HG02885 (cell line): Measurements from ENCODE around the gene ZRANB2.
A peak's percentile ranks its signal among the peaks of the same experiment; 100 is the strongest.

Source experiments
- ATAC-seq: cut with Tn5 transposase; IDR thresholded peaks from one replicate; pipeline ENCODE4 v1.9.1; 2021; ENCODE audit warnings: mild to moderate bottlenecking; ENCODE audit not compliant: unreplicated experiment, poor library complexity

The ZRANB2 gene, protein sequence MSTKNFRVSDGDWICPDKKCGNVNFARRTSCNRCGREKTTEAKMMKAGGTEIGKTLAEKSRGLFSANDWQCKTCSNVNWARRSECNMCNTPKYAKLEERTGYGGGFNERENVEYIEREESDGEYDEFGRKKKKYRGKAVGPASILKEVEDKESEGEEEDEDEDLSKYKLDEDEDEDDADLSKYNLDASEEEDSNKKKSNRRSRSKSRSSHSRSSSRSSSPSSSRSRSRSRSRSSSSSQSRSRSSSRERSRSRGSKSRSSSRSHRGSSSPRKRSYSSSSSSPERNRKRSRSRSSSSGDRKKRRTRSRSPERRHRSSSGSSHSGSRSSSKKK

DNA sequence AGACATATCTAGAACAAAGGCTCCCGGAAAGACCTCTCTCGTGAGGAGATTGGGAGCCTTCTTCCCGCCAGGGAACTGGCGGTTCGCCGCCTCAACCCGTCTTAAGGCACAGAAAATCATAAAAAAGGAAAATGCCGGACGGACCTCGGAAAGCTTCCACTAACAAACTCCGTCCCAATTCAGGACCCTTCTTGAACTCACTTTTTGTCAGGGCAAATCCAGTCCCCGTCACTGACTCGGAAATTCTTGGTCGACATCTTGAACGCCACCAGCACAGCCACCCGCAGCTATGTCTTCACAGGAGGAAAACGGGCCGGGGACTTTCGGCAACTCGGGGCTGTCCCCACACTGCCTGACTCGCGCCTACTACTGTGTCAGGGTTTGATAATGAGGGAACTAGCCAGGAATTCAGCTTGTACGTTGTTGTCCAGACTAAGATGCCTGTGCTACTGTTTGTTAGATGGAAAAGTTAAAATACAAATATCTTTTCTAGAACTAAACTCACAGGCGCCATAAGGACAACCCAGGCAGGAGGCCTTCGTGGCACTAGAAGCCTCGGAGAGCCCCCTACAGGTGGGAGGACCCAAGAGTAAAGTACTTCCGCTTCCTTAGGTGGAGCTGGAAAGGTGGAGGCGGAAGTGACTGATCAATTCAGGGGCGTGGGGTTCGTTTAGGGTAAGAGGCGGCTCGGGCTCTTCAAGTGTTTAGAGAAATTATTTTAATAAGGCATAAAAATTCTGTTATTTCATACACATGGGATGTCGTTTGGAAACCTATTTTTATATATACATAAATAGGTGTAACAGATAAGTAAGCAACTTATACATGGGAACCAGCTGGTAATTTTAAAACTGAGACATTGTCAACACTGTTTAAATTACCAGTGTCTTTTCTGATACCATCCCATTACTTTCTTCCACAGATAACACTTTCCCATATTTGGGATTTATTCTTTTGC lies at the start of gene ZRANB2:
ZRANB2 (minus strand) TSS at position 297 of the 958 bp plus-strand sequence; CDS start at position 257, 40 bp downstream.
- peak; percentile 99 for ATAC-seq

DNA sequence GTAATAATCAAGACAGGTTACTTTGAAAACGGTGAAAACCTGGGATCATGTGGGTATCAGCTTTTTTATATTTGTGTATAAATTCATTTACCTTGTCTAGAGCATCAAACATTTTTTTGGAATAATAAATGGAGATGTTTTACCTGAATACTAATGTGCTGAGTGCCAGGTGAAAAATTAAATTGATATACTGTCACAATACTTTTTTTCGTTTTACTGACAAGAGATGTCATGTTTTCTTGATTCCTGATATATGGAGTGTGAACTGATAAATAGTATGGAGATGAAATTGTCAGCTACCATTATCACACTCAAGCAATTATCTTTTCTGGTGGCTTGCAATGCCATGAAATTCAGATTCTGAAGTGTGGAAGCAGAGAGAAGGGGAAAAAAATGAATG lies 47.2 kb upstream of the ZRANB2 start:
- ATAC-seq: no peak

DNA sequence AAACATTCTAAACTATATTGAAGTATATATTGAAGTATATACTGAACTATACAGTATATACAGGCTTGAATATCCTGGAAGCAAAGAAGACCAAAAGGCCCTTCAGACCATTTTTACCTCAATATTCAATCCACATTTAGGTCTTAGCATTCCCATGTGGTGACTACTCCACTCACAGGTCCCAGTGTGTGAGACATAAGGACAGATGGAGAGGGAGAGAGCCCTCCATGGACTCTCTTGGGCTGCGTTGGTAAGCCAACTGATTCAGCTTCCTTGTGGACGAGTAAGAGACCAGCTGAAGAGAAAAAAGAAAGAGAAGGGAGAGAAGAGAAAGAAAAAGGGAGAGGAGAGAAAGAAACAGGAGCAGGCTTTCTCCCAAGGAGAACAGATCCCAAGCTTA lies 37.3 kb upstream of the ZRANB2 start:
- no peak for ATAC-seq

DNA sequence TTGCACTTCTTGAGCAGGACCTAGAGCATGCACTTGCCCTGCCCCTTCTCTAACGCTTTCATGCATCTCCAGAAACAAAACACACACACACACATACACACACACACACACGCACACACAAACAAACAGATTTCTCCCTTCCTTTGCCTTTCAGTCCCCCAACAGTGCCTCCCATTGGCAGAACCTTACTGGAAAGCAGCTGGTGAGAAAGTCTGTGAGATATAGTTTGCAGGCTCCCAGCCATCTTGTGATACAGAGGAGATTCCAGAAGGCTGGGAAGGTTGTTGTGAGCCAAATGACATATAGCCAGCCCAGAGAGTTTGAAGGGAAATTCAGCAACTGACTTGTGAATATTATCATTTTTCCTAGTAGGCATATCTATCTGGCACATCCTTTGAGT lies 35.9 kb upstream of the ZRANB2 start:
- ATAC-seq: no peak

DNA sequence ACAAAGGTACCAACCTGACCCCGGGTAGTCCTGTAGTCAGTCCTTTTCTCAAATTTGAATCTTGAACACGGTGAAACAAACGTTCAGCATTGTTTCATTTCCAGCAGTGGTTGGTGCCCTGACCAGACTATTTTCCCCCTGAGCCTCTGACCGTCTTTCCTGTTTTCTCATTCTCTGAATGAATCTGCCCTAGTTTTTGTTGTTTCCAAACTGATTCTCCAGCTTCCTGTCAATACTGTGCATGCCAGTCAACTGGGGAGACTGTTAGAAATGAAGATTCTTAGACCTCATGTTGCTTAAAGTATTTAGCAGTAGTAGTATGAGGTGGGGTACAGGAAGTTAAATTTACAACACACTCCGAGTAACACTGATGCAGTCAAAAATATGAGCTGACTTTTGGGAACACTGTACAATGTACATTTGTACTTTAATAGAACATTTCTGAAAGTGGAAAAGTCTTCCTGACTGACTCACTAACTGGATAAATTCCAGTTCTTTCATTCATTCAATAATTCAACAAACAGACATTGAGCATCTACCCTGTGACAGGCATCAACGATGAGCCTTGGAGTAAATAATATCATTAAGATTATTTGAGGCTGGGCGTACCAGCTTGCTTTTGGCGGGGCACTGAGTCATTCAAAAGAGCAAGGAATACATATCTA lies 26.0 kb upstream of the ZRANB2 start:
- no peak for ATAC-seq

DNA sequence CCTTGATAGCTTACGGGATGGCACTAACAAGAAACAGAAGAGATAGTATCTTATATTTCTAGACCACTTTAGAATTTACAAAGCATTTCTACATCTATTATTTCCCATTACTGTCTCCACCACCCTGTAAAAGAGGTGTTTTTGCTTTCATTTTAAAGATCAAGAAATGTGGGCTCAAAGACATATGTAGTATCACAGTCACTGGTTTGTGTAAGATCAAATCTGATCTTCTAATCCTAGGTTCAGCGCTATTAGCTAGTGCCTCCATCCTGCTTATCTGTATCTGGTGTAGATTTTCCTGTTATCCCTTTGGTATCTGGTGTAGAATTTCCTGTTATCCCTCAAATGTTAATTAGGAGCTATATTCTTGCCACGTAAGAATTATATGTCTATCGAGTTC lies 23.6 kb upstream of the ZRANB2 start:
- no peak for ATAC-seq

DNA sequence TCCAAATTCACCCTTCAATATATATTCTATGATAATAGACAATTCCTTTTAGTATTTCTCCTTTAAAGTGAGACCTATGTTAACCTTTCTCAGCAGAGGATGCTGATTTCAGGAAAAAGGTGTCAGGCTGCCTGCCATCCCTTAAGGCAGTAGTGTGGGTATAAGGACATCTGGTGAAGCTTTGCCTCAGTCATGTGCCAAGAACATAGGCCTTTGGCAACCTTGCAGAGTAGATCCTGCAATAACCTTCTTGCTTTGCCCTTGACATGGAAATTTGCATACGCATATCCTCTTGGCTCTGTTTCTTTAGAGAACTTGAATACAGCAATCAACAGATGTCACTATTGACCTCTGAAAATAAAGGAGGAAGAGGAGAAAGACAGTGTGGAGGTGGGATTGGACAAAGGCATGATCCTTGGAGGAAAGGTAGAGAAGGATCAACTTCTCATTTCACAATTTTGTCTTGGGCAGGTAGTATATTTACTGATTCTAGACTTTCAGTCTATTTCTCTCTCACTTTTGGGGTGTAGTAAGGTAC lies 21.1 kb upstream of the ZRANB2 start:
- no peak for ATAC-seq

DNA sequence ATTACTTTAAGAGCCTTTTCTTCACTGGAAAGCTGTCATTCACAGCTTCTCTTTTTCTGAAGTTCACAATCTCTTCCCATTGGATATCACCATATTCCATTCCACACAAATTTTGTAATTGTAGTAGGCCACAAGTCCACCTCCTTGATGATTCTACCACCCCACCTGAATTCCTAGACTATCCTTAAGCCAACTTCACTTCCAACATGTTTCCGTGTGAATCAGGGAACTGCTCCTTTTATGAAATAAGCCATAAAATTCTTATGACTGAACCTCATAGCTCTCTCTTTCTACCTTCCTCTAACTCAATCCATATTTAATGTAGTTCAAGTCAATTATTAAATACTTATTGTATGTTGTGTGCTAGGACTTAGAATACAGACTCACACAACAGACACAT lies 16.6 kb upstream of the ZRANB2 start:
- no peak for ATAC-seq

DNA sequence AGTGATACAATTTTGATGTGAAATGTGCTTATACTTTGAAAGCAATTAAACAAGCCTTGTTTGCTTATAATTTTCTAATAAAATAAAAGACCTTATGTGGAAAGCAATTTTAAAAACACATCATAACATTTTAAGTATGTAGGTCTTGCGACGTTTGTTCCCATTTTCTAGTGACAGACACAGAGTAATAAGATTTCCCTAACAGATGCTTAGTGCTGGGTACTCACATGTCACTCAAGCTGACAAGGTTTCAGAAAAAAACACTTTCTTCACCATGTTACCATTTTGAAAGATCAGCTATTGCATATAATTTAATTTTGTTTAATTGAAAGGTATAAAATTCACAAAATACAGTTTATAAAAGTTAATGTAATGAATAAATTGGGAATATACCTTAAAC lies 14.1 kb upstream of the ZRANB2 start:
- no peak for ATAC-seq

DNA sequence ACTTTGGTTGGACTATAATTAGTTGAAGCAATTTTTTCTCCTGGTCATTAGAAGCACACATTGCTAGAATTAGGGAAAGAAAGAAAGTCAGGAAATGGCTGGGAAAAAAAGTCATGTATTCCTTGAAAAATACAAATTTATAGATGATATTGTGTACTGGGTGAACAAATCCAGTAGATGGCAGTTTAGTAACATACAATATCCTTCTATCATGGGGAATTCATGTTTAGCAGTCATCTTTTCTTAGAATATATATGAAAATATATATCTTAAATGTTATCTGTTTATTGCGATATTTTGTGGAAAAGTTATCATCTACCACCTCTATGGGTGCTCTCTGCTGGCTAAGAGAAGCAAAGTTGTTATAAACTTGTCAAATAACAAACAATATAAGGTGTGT lies 13.1 kb upstream of the ZRANB2 start:
- peak; percentile 54 for ATAC-seq

DNA sequence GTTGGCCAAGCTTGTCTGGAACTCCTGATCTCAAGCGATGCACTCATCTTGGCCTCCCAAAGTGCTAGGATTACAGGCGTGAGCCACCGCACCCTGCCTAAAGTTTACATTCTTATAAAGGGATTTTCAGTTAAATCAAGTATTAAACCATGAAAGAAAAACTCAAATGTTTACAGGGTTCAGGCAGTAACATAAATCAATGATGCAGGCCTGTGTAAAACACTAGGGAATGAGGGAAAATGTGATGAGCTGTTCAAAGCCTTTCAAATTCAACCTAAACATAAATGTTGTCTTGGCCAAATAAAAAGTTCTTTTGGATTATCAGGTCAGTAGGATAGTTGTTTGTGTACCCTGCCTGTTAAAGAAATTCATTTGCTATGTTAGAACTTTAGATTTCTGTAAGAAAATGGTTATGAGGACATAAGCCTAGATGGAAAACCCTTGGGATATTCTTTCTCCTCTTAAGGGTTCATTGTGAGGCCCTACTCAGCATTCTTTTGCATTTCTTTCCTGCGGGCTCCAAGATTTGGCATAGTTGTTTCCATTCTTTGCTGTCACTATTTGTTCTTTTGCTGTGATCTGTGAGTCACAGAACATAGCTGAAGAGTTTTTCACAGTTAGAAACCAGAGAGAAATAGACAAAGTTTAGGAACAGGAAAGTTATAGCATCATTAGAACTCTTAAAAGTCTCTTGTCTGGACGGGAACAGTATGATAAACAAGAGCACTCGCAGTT lies 8.9 kb upstream of the ZRANB2 start:
- ATAC-seq: no peak

DNA sequence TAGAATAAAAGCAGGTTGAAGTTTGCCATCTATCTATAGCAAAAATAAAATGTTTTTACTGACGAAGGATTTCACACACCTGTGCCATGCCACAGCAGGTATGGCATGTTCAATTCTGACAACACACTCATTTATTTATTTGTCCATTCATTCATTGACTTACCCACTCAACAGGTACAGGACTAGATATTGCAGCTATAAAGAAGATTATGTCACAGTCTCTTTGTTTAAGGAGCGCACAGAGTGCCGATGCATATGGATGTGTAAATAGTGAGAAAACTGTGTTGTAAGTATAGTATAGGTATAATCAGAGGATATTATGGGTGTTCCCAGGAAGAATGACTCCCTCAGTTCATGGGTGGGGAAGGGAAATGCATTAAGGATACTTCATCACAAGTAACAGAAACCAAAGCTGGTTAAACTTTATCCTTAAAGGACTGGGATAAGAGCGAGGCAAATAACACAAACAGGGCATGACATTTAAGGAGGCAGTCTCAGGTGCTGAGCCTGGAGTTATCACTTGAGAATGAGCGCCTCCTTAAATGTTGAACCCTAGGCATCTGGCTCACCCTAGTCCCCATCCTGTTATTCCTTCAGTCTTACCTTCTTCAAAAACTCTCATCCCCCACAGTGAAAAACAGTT lies 7.9 kb upstream of the ZRANB2 start:
- no peak for ATAC-seq

DNA sequence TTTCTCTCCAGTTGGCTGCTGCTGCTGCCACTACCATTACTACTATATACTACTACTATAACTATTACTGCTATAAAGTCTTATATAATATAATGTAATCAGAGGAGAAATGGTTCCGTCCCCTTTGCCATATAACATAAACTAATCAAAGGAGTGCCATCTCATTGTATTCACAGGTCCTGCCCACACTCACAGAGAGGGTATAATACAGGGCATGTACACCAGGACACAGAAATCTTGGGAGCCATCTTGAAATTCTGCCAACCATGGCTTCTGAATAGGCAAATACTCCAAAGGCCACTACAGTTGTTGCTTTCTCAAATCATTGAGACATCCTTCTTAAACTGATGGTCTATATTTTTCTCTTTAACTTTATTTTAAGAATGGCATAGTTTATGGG lies 6.9 kb upstream of the ZRANB2 start:
- ATAC-seq: no peak

DNA sequence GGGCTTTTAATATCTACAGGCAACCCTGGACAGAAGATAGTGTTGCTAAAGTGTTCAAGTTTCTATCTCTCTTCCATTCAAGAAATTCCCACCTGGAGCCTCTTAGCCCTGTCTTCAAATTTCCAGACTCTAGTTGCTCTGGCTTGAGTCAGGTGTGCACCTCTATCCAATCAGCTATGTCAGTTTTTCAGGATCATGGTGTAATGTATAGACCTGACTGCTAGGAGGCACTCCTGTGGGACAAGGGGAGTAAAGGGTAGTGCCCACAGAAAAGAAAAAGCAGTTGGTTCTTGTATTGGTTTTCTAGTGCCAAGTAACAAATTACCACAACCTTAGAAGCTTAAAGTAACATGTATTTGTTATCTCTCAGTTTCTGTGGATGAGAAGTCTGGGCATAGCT lies 6.2 kb upstream of the ZRANB2 start:
- ATAC-seq: no peak

DNA sequence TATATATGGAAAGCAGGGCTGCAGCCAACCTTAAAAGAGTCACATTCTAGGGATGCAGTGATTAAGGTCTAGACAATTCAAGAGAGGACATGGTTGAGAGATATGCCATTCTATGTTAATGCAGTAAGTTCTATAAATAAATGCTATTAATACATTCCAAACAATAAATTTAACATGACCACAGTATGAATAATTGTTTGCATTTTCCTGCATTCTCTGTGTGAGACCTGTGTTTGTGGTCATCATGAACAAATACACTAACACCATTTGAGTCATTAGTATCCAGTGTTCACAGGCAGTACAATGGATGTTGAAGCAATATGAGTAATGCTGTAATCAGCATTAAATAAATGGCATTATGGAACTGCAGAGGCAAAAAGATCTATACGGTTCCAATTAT lies 5.5 kb upstream of the ZRANB2 start:
- no peak for ATAC-seq

DNA sequence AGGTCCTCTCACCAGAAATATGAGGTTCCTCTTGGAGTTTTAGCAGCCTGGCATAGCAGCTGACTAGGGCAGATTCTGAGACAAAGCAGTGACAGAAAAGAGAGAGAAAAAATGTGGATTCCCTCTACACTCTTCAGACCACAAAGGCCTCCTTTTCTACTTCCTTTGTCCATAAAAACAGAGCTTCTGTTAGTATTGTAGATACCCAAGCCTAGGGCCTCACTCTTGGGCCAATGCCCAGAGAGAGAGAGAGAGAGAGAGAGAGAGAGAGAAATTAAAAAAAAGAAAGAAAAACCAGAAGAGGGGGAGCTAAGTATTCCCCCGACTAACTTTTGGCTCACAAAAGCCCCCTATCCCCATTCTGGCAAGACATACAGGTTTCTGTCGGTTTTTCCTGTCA lies 2.4 kb upstream of the ZRANB2 start:
- ATAC-seq: no peak

DNA sequence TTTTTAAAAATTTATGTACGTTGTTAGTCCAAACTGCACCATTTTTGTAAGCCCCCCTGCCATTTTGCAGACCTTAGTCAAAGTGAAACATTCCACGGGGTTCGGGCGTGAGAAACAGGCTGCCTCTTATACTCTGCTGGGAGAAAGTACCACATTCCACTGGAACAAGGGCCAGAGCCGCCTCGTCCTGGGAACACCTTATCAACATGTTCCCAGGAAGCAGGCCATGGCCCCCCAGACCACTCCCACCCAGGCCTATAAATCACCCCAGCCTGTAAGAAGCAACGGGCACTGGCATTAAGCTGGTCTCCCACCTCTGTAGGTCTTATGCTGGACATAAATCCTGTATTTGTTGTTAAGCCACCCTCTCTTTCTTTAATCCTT lies 854 bp upstream of the ZRANB2 start:
- no peak for ATAC-seq

DNA sequence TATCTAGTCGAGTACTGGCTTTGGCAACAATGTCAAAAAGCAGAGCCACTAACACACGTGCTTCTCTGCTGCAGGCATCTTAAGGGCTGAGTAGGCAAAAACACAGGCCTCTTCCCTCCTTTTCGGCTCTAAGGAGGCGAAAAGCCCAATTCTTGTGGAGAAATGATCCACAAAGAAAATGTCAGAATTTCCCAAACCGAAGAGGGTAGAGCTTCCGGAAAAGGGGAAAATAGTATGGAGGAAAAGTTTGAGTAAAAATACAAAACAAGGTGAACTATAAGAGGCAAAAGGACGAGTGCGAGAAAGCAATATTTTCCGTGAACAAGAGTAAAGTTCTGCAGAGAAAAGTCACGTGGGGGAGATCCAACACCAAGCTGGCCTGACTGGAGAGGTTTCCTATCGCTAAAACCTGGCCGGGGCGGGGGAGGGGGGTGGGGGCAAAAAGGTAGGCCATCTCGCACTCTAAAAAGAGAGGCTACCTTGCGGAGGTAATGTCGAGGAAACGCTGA lies 551 bp downstream of the ZRANB2 start:
- ATAC-seq: peak; percentile 13

DNA sequence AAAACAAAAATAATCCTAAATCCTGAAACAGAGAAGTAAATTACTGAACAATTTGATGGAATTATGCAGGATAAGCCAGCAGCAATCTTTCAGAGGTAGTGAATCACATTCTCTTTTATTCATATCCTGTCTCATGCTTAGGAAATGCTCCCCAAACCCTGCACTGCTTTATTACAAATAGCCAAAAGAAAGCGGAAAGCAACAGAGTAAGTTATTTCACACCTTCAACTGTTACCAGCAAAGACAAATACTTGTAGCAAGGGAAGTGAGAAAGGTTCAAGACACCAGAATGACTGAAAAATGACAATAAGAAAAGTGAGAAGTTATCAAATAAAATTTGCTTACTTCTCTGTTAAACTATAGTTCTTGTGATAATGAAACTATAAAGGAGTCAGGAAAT lies 6.2 kb downstream of the ZRANB2 start:
- ATAC-seq: no peak
